Tibial nerve (tissue), 3 donors: ENCODE results near the gene GRIP2.

Experiments
- POLR2A ChIP-seq, 2 donors: fragments of 450-650 bp; IDR thresholded peaks; one replicate each; pipeline ENCODE4 v1.6.1; 2017; ENCODE audit warnings: antibody characterized with exemption in 2 of 2, mild to moderate bottlenecking in 2 of 2, moderate library complexity in 2 of 2
- TF ChIP-seq, protein P1 (sequence below), 5 experiments: fragments of 200-600 bp in 3 of 5; fragments of 450-650 bp in 2 of 5; sonication (generic) in 3 of 5; IDR thresholded peaks; one replicate each; pipeline ENCODE4 v1.5.1; 2016 to 2019; ENCODE audit warnings: antibody characterized with exemption in 5 of 5, mild to moderate bottlenecking in 3 of 5, moderate library complexity in 2 of 5

DNA sequence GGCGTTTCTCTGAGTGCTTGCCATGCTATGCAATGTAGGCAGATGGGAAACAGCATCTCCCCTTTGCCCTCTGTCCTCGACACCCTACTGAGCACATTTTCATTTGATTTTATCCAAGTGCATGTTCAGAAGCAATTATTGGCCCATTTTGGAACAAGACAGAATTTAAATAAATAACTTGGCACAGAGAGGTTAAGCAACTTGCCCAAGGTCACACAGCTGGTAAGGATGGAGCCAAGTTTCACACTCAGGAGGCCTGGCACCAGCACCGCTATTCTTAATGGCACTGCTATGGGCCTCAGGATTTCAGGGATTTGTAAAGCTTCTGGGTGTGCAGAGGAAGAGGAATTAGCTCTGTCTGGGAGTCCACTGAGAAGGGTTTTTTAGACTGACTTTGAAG, 2.5 kb upstream of the GRIP2 start:
- TF ChIP-seq, protein P1, sequence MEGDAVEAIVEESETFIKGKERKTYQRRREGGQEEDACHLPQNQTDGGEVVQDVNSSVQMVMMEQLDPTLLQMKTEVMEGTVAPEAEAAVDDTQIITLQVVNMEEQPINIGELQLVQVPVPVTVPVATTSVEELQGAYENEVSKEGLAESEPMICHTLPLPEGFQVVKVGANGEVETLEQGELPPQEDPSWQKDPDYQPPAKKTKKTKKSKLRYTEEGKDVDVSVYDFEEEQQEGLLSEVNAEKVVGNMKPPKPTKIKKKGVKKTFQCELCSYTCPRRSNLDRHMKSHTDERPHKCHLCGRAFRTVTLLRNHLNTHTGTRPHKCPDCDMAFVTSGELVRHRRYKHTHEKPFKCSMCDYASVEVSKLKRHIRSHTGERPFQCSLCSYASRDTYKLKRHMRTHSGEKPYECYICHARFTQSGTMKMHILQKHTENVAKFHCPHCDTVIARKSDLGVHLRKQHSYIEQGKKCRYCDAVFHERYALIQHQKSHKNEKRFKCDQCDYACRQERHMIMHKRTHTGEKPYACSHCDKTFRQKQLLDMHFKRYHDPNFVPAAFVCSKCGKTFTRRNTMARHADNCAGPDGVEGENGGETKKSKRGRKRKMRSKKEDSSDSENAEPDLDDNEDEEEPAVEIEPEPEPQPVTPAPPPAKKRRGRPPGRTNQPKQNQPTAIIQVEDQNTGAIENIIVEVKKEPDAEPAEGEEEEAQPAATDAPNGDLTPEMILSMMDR (IDR thresholded peaks at IDR 0.05) = no peak
- no peak for TF ChIP-seq POLR2A (IDR thresholded peaks at IDR 0.05)
